Stimulated activated CD4-positive, alpha-beta T cell treated with anti-CD3 and anti-CD28 coated beads, Interleukin-1b, Interleukin-23, amount 100 ng/mL, for 4 hours (primary cell): ENCODE data around the gene AP5B1.

ENCODE experiments used
- DNase-seq, 2 donors: peaks; one replicate each; pipeline ENCODE4 v3.0.0-alpha.2; 2020; ENCODE audit warnings: low read depth in 2 of 2

Gene AP5B1

DNA sequence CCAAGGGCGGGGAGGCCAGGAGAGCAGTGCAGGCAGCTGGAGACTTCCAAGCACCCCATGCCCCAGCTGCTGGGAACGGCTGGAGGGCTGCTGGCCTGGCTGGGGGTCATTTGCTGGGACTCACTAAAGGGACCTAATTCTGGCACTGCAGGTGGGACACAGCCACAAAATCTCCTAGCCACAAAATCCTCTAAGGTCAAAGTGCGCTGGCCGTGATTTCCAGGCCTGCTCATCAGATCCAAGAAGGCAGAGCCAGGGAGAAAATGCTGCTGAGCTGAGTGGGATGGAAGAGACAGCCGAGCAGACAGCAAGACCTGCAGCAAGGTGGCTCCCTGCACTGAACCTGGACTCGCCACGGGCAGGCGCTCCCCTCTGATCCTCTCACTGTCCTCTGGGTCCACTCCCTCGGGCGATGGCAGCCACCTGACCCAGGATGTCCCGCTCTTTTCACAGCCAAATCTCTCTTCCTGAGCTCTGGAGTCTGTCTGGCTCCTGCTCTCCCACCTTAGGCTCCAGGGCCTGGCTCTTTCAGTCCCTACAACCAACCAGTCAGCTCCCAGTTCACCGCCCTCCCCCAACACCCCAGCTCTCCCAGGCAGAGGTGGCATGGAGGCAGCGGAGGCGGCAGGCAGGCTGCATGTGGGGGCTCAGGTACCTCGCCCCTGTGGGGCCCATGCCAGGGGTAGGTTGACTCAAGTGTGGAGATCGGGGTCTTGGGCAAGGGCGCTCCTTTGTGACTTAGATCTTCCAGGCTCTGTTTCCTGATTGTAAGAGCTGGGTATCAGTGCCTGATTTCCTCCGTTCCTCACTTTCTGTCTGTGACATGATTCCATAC lies 20.6 kb upstream of the AP5B1 start:
- DNase-seq, result no peak

DNA sequence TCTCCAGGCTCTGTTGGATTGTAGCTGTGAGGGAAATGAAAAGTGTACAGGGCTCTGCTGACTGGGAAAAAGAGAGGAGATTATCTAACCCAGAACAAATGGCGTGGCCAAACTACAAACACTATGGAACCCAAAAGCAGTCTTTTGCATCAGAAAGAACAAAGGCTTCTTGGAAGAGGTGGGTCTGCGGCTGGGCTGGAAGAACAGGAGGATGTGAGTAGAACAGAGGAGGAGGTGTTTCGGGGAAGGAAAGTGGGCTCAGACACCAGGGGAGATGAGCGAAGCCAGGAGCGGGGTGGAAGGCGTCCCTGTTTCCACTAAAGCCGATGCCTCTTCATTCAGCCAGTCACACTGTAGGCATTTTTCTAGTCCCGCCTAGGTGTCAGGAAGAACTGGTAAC lies 18.1 kb upstream of the AP5B1 start:
- no peak for DNase-seq

DNA sequence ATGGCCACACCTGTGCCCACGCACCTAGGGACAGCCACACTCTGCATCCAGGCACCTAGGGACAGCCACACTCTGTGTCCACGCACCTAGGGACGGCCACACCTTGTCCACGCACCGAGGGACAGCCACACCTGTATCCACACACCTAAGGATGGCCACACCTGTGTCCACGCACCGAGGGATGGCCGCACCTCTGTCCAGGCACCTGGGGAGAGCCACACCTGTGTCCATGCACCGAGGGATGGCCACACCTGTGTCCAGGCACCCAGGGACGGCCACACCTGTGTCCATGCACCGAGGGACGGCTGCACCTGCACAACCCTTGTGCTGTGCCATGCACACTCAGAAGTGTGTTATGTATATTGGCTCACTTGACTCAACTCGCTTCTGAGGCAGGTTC lies 16.9 kb upstream of the AP5B1 start:
- no peak for DNase-seq

DNA sequence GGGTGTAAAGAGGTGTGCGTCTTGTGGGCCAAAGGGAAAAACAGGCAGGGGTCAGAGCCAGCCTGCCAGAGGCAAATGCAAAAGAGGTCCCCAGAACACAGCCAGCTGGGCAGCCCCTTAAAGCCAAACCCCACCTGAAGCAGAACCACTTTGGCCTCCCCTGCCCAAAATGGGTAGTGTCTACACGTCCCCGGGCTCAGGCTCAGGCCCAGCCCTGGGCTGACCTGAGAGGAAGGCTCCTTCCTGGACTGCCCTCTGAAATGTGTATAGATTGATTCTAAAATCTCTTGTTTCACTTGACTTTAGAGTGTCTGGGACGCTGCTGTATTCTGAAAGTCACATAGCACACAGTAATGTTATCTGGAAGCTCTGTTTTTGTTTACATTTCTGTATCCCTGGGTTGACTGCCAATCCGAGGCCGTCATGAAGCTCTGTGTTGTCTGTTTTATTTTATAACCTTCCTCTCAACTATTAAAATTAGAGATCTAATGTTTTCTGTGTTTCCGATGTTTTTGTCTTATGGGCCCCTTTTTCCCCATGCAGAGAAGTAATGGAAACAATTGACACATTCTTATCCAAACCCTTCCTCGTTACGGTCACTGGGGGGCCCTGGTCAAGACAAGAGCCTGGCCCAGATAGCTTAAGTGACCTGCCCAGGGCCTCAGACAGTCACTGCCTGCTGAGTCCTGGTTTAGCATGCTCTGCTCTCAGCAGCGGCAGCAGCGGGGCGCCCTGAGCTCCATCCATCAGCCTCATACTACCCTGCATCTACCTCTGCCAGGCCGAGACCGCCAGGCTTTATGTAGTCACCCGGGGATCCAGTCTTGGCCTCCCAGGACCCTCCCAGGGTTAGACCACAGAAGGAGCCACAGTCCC lies 16.2 kb upstream of the AP5B1 start:
- DNase-seq, result no peak

DNA sequence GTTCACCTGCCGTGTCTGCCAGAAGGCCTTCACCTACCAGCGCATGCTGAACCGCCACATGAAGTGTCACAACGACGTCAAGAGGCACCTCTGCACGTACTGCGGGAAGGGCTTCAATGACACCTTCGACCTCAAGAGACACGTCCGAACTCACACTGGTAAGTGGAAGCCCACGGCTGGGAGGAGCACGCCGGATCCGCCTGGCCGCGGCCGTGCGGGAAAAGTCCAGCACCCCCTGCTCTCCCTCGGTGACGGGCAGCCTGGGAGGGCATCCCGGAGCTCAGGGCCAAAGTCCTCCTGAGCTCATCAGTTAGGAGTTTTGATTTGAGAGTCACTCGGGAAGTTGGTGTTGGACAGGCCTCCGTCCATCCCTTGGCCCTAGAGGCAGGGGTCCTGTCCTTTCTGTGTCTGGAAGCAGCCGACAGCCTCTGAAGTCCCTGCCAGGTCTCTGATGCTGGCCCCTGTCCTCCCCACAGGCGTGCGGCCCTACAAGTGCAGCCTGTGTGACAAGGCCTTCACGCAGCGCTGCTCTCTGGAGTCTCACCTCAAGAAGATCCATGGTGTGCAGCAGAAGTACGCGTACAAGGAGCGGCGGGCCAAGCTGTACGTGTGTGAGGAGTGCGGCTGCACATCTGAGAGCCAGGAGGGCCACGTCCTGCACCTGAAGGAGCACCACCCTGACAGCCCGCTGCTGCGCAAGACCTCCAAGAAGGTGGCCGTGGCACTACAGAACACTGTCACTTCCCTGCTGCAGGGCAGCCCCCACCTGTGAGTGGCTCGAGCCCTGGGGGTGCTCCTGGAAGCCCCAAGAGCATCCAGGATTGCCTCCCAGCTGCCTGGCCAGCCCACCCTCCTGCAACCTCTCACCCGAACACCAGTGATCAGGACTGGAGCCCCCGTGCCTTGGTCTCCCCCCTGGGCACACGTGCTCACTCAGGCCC lies 14.1 kb upstream of the AP5B1 start:
- DNase-seq, result no peak

DNA sequence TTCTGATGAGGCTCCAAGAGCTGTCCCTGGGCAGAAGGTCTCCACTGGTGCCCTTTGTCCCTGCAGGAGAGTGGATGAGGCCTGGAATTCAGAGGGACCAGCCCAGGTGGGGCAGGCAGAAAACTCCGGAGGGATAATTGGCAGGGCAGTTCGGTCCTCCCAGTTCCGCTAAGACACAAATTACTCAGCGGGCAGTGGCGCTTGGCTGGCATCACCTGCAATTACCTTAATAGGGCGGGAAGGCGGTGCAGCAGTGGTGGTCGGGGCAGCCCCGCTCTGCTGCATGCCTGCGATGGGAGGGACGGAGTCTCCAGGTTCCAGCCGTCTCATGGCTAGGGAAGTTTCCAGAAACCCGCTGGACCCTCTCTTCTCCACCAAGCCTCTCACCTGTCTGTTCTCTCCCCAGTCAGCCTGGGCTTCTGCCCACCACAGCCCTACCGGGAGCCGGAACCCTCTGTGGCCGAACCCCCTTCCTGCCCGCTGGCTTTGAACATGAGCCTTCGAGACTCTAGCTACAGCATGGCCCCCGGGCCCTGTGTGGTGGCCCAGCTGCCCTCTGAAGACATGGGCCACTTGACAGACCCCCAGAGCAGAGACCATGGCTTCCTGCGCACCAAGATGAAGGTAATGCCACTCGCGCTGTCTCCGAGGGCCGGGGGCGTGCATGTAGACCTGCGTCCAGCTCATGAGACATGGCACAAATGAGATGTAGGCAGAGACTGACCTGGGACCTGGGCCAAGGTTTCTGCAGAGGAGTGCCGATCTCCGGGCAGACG lies 13.0 kb upstream of the AP5B1 start:
- DNase-seq, result no peak

DNA sequence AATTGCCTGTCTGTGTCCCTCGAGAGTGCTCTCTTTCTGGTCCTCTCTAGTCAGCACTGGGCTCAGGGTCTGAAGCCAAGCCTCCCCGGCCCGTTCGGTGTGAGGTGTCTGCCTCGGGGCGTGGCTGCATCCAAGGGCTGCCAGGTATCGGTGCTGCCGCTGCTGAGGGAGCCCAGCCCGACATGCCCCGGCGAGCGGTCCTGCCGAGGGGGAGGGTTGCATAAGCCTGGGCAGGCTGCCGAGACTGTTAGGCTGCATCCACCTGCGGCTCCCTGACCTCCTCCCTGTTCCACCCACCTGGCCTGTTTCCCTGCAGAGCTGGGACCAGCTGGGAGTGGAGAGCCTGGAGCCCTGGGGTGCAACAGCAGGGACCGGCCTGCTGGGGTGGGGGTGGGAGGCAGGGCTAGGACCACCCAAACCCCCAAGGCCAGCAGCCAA lies 12.4 kb upstream of the AP5B1 start:
- no peak for DNase-seq

DNA sequence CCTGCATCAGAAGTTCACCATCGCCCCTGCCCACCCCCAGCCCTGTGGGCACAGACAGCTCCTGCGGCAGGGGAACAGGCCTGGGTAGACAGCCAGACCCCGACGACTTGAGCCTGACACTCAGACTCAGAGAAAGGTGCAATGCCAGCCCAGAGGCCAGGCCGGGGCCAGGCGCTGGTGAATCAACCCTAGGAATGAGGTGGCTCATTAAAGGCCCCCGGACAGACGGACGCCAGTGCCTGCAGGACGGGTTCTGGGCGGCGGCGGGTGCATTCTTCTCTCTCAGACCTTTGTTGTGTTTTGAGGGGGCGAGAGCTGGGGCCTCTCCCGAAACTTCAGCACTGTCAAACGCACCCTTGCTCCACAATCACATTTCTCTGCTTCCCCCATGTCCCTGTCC lies 11.7 kb upstream of the AP5B1 start:
- DNase-seq, result no peak

DNA sequence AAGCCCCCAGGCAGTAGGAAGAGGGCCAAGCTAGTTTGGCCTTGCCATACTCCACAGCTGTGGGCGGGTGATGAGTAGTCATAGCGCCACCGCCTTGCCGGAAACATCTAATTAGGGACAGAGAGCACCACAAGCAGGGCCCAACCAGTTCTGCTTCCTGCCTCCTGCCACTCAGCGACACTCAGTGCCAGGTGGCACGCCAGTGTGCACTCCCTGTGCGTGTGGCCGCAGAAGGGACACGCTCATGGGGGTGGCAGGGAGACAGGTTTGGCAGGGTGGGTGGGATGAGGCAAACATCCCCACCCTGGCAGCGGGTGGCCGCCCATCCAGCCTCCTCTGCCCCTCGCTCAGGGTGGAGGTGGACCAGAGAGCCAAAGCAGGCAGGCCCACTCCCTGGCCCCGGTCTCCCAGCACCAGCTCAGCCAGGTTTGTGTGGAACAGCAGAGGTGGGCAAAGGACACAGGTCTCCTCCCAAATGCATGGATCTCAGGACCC lies 11.0 kb upstream of the AP5B1 start:
- peak in 1 of 2 donors; percentile 28 for DNase-seq

DNA sequence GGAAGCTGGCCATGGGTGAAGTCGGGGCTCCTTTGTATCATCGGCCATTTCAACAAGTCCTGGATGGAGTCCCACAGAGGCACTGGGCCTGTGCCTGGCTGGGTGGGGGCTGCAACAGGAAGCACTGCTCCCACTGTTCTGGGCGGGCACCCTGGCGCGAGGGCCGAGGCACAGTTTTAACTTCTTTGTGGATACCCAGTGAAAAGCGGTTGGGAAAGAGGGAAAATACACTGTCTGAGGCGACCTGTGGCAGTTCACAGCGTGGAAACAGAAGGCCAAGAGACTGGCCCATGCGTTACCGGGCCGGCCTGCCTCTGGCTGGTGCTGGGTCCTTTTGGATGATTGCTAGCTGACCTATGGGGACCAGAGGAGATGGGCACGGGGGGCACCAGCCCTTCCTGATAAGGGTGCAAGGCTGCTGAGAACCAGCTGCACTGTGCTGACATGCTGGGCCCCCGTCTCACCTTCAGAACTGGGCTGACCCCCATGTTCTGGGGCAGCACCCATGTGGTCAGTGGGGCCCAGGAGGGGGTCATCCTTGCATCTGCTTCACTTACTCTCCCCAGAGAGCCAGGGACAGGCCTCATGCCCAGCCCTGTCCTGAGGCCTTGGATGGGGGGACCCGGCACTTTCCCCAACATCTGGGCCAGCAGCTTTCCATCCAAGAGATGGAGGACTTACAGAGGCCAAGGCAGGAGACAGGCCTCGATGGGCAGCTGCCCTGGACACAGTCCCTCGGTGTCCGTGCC lies 10.3 kb upstream of the AP5B1 start:
- DNase-seq, result no peak

DNA sequence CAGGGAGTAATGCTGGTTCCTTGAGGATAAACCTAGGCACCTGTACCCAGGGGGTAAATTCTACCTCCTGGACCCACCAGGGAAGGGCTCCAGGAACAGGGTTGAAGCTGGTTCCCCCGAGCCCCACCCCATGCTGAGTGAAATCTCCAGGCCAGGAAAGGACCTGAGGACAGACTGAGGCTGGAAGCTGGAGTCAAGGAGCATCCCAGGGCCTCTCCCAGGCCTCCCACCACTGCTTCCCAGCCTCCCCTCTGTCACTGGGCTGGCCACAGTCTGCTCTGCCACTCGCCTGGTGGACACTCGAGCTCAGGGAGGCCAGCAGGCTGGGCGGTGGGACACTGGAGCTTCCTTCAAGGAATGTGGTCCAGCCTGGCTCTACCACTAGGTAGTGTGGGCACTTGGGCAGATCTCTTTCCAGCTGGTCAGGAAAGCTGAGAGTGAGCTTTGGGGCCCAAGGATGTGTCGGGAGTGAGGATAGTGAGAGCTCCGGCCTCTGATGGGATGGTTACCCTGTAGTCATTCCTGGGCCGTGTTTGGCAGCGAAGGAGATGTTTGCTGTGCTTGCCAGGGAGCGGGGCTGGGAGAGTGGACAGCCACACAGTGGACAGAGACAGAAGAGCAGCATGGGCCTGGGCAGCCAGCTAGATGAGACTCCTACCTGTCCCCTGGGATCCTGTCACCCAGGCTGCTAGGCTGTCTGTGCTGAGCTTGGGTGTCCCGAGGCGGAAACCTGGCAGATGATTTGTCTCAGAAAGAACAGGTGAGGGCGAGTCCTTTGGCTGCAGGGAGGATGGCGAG lies 9.5 kb upstream of the AP5B1 start:
- no peak for DNase-seq

DNA sequence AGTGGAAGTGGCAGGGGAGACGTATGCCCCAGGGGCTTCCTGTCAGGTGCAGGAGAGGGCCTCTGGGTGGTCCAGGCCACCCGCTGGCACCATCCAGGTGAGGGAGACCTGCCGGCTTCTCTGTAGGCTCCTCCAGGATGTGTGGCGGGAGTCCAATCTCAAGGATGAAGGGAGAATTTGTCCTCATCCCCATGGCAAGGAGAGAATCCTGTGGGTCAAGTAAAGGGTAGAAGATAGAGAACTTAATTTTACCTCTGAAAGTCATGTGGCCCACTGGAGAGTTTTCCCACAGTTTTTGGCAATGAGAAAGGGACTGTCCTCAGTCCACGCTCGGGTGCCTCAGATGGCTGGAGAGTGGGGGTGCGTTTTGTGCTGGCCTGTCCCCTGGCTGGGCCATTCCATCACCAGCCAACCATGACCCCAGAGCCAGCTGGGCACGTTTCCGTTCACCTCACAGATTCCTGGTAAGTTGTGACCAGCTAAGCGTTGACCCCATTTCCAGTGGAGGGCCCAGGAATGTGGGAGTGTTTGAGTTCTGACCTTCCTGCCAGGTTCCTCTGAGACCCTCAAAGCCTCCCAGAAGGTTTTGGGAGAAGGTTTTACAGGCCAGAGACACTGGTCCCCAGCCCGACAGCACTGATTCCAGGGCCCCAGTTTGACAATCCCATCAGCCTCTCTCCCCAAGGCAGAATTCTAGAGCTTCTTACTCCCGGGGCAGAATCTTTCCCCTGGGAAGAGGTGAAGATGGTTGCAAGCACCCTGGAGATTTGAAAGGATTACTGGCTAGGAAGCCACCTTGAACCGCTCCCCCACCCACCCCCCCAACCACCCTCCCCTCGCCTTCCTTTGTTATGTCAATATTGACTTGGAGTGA lies 8.7 kb upstream of the AP5B1 start:
- DNase-seq, result no peak

DNA sequence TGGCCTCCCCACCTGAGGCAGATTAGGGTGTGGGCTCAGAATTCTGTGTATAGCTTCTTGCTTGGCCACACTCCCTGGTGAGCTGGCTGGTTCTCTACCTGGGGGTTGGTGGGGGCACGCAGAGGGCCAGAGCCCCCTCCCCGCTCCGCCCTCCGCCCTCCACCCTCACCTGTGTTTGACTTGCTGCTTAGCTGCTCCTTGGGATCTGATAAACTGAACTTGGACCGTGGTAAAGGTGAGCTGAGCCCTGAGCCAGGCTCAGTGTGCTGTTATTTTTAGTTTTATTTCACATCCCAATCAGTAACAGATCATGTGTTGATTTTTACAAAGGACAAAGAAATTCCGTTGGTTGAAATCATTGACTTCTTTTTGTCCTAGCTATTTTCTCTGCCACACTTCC lies 8.0 kb upstream of the AP5B1 start:
- no peak for DNase-seq

DNA sequence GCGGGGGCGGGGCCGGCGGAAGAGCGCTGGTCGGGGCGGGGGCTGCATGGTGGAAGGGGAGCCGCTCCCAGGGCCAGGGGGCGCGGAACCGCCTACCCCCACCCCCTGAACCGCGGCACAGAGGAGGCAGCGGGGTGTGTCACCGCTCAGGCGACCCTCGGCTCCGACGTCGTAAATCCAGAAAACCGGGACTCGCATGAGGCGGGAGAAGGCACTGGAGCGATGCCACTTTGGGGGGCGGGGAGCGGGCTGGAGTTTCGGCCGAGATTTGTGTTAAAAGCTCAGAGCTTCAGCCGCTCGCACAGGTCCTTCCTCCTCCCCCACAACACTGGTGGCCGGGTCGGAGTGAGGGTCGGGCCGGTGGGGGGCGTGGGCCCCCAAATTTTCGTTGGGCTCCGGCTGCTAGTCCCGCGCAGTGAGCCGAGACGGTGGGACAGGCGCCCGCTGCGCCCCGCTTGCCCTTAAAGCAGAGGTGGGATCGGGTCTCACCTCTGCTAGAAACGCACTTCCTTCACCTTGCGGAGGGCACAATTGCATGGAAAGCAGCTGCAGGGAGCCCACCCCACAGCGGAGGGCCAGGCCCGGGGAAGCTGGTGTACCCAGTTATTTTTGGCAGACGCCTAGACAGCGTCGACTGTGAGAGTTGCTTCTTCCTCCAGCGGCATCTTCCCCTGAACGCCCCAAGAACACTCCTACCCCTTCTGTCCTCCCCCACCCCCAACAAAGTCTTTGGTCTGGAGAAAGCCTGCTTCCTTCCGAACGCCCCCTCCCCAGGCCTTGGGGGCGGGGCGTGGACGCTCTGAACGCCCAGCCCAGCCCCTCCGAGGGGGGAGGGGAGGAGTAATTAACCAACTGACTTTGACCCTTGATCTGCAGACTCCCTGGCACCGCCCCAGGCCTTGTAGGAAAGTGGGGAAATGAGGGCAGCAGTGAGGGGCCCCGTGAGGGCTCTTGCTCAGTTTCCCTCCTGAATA lies 7.2 kb upstream of the AP5B1 start:
- DNase-seq, result no peak

DNA sequence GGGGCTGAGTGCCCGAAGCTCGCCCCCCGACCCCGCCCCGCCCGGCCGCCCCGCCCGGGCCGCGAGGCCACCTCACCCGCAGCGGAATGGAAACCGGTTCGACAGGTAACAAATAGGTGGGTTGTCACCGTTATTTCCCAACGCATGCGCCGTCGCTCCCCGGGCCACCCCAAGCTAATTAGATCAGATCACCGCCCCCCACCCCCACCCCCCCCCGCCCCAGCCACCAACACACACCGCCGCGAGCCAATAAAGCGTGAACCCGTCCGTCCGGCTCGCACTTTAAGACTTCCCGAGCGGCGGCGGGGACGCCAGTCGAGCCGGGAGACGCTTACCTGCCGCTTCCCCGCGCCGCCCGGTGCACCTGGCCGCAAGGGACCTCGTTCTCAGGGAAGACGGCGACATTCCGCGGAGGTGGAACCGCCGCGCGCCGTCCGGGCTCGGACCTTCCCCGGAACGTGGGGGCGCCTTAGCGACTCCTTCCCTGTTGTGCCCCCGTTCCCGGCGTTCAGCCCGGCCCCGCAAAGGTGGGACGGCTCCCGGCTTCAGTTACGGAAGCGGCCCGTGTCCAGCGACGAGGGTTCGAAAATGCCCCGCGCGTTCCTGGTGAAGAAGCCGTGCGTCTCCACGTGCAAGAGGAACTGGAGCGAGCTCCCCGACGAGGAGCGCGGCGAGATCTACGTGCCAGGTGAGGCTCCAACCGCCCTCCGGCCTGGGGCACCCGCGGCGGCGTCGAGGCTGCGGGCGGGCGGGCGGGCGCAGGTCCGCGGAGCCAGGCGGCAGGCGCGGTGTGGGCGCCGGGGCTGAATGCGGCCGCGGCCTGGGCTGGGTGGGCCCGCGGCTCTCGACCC lies 6.2 kb upstream of the AP5B1 start, which contains the start of gene OVOL1:
Gene OVOL1 (plus strand): TSS at position 278 of the 851 bp plus-strand sequence. CDS start 311 bp downstream, at position 589.
- peak; percentile 17 to 37 for DNase-seq
